Mesothelial cell of epicardium (in vitro differentiated cells): ENCODE results near the gene RBM14. TPM values are rescaled to one million over a fixed set of nuclear protein-coding genes. Genes with fewer than 3 reads are reported as not detected.
A peak's percentile ranks its signal among the peaks of the same experiment; 100 is the strongest.

ENCODE experiments used
- DNase-seq, 2 experiments: peaks; one replicate each; pipeline ENCODE4 v3.0.0; 2021; ENCODE audit warnings: low spot score in 2 of 2; ENCODE audit not compliant: unreplicated experiment in 2 of 2
- H3K27ac Mint-ChIP-seq: 2 replicates; pipeline ENCODE4 v1.8.0; 2021; ENCODE audit warnings: mixed read lengths
- H3K27me3 Mint-ChIP-seq: 2 replicates; pipeline ENCODE4 v1.8.0; 2021; ENCODE audit warnings: low read depth, mixed read lengths
- H3K36me3 Mint-ChIP-seq: 2 replicates; pipeline ENCODE4 v1.8.0; 2021; ENCODE audit warnings: mixed read lengths
- H3K4me1 Mint-ChIP-seq: 2 replicates; pipeline ENCODE4 v1.8.0; 2021; ENCODE audit warnings: mixed read lengths
- H3K4me3 Mint-ChIP-seq: 2 replicates; pipeline ENCODE4 v1.8.0; 2021; ENCODE audit warnings: mild to moderate bottlenecking, moderate library complexity, mixed read lengths
- H3K9me3 Mint-ChIP-seq: 2 replicates; pipeline ENCODE4 v1.8.0; 2021; ENCODE audit warnings: mixed read lengths
- total RNA-seq: library from RNA; stranded (reverse); gene quantifications from 3 replicates; pipeline ENCODE4 v1.2.1, GENCODE V29; 2021
- TF ChIP-seq, protein P1 (sequence below): fragments of 200-600 bp; sonication (generic); IDR thresholded peaks from one replicate; pipeline ENCODE4 v1.5.0; 2021; ENCODE audit warnings: antibody characterized with exemption; ENCODE audit not compliant: unreplicated experiment

The RBM14 gene
- total RNA-seq, 1 donor from 2014 or later, result 135 TPM

- DNase-seq, result no peak
- H3K9me3 Mint-ChIP-seq, result no peaks in the 10 kb centered on the region
- H3K4me1 Mint-ChIP-seq, result peaks cover 80% of the 10 kb centered on the region
- H3K27me3 Mint-ChIP-seq, result no peaks in the 10 kb centered on the region
- peaks cover 54% of the 10 kb centered on the region for H3K36me3 Mint-ChIP-seq
- peak overlapping the region; percentile 15 for H3K27ac Mint-ChIP-seq
- peak overlapping the region; percentile 97 for H3K4me3 Mint-ChIP-seq
- TF ChIP-seq, protein P1, sequence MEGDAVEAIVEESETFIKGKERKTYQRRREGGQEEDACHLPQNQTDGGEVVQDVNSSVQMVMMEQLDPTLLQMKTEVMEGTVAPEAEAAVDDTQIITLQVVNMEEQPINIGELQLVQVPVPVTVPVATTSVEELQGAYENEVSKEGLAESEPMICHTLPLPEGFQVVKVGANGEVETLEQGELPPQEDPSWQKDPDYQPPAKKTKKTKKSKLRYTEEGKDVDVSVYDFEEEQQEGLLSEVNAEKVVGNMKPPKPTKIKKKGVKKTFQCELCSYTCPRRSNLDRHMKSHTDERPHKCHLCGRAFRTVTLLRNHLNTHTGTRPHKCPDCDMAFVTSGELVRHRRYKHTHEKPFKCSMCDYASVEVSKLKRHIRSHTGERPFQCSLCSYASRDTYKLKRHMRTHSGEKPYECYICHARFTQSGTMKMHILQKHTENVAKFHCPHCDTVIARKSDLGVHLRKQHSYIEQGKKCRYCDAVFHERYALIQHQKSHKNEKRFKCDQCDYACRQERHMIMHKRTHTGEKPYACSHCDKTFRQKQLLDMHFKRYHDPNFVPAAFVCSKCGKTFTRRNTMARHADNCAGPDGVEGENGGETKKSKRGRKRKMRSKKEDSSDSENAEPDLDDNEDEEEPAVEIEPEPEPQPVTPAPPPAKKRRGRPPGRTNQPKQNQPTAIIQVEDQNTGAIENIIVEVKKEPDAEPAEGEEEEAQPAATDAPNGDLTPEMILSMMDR, result no peak
Observed at GRCh38 chr11:66641834-66642233, 25.4 kb downstream of the RBM14 start.

GRCh38 chr11:66643745-66644437, 27.5 kb downstream of the RBM14 start:
- Mint-ChIP-seq H3K27me3 (no peaks in the 10 kb centered on the region), H3K27ac (no peak overlapping the region), H3K36me3 (peaks cover 64% of the 10 kb centered on the region), H3K4me3 (peak overlapping the region; percentile 97), H3K4me1 (peaks cover 71% of the 10 kb centered on the region), H3K9me3 (no peaks in the 10 kb centered on the region)
- DNase-seq, result no peak
- TF ChIP-seq, protein P1, result no peak

GRCh38 chr11:66646828-66647227, 30.4 kb downstream of the RBM14 start:
- Mint-ChIP-seq H3K36me3 (peaks cover 68% of the 10 kb centered on the region), H3K4me3 (no peak overlapping the region), H3K9me3 (no peaks in the 10 kb centered on the region), H3K27me3 (no peaks in the 10 kb centered on the region), H3K27ac (no peak overlapping the region), H3K4me1 (peaks cover 46% of the 10 kb centered on the region)
- DNase-seq, result no peak
- TF ChIP-seq, protein P1, result no peak

- H3K9me3 Mint-ChIP-seq, result no peaks in the 10 kb centered on the region
- H3K36me3 Mint-ChIP-seq, result peaks cover 58% of the 10 kb centered on the region
- H3K27me3 Mint-ChIP-seq, result no peaks in the 10 kb centered on the region
- DNase-seq, result no peak
- peaks cover 15% of the 10 kb centered on the region for H3K4me1 Mint-ChIP-seq
- TF ChIP-seq, protein P1, result no peak
- no peak overlapping the region for H3K27ac Mint-ChIP-seq
- no peak overlapping the region for H3K4me3 Mint-ChIP-seq
Observed at GRCh38 chr11:66649903-66650302, 33.5 kb downstream of the RBM14 start.

DNA sequence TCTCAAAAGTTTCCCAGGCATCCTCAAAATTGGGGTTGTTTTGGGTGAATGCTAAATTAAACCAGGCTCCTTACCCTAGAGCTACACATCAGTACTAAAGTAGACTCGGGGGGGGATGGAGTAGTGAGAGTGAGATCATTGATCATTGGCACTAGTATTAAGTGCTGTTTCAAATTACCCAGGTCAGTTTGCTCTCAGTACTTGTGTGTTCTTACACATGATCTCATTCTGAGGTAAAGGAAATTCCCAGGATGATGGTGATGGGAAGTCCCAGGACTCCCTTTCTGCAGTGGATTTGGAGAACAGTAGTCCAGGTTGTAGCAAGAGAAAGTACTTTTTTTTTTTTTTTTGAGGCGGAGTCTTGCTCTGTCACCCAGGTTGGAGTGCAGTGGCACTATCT, 34.6 kb downstream of the RBM14 start:
- Mint-ChIP-seq H3K4me3 (no peak overlapping the region), H3K27me3 (no peaks in the 10 kb centered on the region), H3K9me3 (no peaks in the 10 kb centered on the region), H3K36me3 (peaks cover 56% of the 10 kb centered on the region), H3K4me1 (peaks cover 4% of the 10 kb centered on the region), H3K27ac (no peak overlapping the region)
- TF ChIP-seq, protein P1, result no peak
- no peak for DNase-seq

DNA sequence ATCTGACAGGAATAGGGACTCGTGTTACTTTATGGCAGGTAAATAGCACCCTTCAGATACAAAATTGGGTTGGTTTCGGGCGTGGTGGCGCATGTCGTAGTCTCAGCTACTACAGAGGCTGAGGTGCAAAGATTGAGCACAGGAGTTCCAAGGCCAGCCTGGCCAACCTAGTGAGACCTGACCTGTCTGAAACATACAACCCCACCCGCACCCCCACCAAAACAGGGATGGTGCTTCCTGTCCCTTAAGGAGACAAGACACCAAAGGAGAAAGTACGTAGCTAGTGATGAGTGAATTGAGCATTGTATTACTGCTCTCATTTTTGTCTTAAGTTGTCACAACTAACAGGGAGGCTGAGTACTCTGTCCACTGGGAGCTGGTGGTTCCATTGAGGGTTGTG, 36.2 kb downstream of the RBM14 start:
- H3K27ac Mint-ChIP-seq, result no peak overlapping the region
- no peaks in the 10 kb centered on the region for H3K9me3 Mint-ChIP-seq
- peaks cover 40% of the 10 kb centered on the region for H3K36me3 Mint-ChIP-seq
- H3K4me1 Mint-ChIP-seq, result no peaks in the 10 kb centered on the region
- no peaks in the 10 kb centered on the region for H3K27me3 Mint-ChIP-seq
- TF ChIP-seq, protein P1, result no peak
- H3K4me3 Mint-ChIP-seq, result no peak overlapping the region
- DNase-seq, result no peak
